ENCODE measurements around the gene MYO9B. TPM values are rescaled to one million over a fixed set of nuclear protein-coding genes. Genes with fewer than 3 reads are reported as not detected.
"Not testable (repeated sequence)": the region's sequence is repeated elsewhere in the genome, so short reads cannot be mapped to it uniquely, and the experiment has no call there.

The MYO9B gene
- total RNA-seq, 1 donor from 2014 or later, result 123 TPM

DNA sequence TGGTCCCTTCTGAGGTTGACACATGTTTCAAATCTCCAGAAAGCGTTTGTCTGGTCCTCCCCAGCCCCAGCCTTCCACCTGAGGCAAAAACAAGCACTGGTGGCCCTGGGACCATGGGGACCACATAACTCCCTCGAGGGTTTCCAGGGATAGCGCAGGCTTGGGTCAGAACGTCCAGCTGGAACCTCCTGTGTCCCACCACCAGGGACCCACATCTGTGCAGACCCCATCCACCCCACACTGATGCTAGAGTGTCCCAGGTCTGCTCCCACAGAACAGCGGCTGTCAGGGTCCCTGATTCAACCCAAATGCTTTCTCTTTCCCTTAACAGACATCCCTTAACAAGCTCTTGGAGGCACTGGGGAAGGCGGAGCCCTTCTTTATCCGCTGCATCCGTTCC is 110.0 kb downstream of the MYO9B start:
- TF ChIP-seq, protein P1, sequence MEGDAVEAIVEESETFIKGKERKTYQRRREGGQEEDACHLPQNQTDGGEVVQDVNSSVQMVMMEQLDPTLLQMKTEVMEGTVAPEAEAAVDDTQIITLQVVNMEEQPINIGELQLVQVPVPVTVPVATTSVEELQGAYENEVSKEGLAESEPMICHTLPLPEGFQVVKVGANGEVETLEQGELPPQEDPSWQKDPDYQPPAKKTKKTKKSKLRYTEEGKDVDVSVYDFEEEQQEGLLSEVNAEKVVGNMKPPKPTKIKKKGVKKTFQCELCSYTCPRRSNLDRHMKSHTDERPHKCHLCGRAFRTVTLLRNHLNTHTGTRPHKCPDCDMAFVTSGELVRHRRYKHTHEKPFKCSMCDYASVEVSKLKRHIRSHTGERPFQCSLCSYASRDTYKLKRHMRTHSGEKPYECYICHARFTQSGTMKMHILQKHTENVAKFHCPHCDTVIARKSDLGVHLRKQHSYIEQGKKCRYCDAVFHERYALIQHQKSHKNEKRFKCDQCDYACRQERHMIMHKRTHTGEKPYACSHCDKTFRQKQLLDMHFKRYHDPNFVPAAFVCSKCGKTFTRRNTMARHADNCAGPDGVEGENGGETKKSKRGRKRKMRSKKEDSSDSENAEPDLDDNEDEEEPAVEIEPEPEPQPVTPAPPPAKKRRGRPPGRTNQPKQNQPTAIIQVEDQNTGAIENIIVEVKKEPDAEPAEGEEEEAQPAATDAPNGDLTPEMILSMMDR (IDR thresholded peaks at IDR 0.05; ENCODE audit: insufficient read depth, low read depth, low read length), result no peak
- TF ChIP-seq EZH2 (IDR thresholded peaks at IDR 0.05; ENCODE audit: insufficient read depth, low read length), result no peak
- Histone ChIP-seq H3K27ac (ENCODE audit: low read depth, low read length) (no peak overlapping the region), H3K9me3 (ENCODE audit: insufficient read depth, low read depth, low read length) (no peaks in the 10 kb centered on the region), H3K79me2 (ENCODE audit: insufficient read depth, low read length) (no peaks in the 10 kb centered on the region), H2AFZ (ENCODE audit: low read depth, low read length) (no peak overlapping the region), H4K20me1 (ENCODE audit: insufficient read depth, low read length) (no peaks in the 10 kb centered on the region), H3K36me3 (ENCODE audit: insufficient read depth, low read length) (peaks cover 29% of the 10 kb centered on the region), H3K9ac (ENCODE audit: low read length) (no peak overlapping the region), H3K4me3 (ENCODE audit: insufficient read depth, low read depth, low read length) (no peak overlapping the region), H3K4me2 (ENCODE audit: low read length) (no peak overlapping the region), H3K27me3 (ENCODE audit: insufficient read depth, low read length) (no peaks in the 10 kb centered on the region), H3K4me1 (ENCODE audit: insufficient read depth, low read length) (no peaks in the 10 kb centered on the region)
- H3K4me1 Mint-ChIP-seq (ENCODE audit: low read depth, unreplicated experiment), result no peaks in the 10 kb centered on the region
- H3K27ac Mint-ChIP-seq (ENCODE audit: unreplicated experiment), result no peak overlapping the region
- H3K27me3 Mint-ChIP-seq (ENCODE audit: low read depth, unreplicated experiment), result no peaks in the 10 kb centered on the region
- H3K36me3 Mint-ChIP-seq (ENCODE audit: low read depth, unreplicated experiment), result peaks cover 10% of the 10 kb centered on the region
- no peaks in the 10 kb centered on the region for H3K9me3 Mint-ChIP-seq (ENCODE audit: unreplicated experiment)
- no peak overlapping the region for H3K4me3 Mint-ChIP-seq (ENCODE audit: unreplicated experiment)
- FAIRE-seq (no peak), DNase-seq (ENCODE audit: low read depth) (no peak)

DNA sequence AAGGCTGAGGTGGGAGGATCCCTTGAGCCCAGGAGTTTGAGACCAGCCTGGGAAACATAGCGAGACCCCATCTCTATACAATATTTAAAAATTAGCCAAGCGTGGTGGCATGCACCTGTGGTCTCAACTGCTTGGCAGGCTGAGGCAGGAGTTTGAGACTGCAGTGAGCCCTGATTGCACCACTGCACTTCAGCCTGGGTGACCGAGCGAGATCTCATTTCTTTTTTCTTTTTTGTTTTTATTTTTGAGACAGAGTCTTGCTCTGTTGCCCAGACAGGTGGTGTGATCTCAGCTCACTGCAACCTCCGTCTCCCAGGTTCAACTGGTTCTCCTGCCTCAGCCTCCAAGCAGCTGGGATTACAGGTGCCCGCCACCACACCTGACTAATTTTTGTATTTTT is 116.2 kb downstream of the MYO9B start:
- H3K4me3 ChIP-seq (ENCODE audit: insufficient read depth, low read depth, low read length); DNase-seq (ENCODE audit: low read depth); H2AFZ ChIP-seq (ENCODE audit: low read depth, low read length); H3K27me3 ChIP-seq (ENCODE audit: insufficient read depth, low read length); FAIRE-seq; H3K27ac ChIP-seq (ENCODE audit: low read depth, low read length); H3K9ac ChIP-seq (ENCODE audit: low read length); H3K4me1 ChIP-seq (ENCODE audit: insufficient read depth, low read length); H3K27me3 Mint-ChIP-seq (ENCODE audit: low read depth, unreplicated experiment); H3K4me3 Mint-ChIP-seq (ENCODE audit: unreplicated experiment); H3K79me2 ChIP-seq (ENCODE audit: insufficient read depth, low read length); H3K36me3 Mint-ChIP-seq (ENCODE audit: low read depth, unreplicated experiment); H3K4me2 ChIP-seq (ENCODE audit: low read length); H3K4me1 Mint-ChIP-seq (ENCODE audit: low read depth, unreplicated experiment); H3K27ac Mint-ChIP-seq (ENCODE audit: unreplicated experiment); H3K9me3 Mint-ChIP-seq (ENCODE audit: unreplicated experiment); H3K9me3 ChIP-seq (ENCODE audit: insufficient read depth, low read depth, low read length); H4K20me1 ChIP-seq (ENCODE audit: insufficient read depth, low read length): not testable (repeated sequence)
- peaks cover 33% of the 10 kb centered on the region for H3K36me3 ChIP-seq (ENCODE audit: insufficient read depth, low read length)

DNA sequence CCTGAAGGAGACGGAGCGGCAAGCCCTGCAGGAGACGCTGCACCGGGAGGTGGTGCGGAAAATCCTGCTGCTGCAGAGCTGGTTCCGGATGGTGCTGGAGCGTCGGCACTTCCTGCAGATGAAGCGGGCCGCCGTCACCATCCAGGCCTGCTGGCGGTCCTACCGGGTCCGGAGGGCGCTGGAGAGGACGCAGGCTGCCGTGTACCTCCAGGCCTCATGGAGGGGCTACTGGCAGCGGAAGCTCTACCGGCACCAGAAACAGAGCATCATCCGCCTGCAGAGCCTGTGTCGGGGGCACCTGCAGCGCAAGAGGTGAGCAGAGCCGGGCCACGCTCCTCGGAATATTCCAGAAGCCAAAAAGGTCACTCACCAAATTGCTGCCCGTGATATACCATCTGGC is 117.2 kb downstream of the MYO9B start:
- H3K27me3 ChIP-seq (ENCODE audit: insufficient read depth, low read length), result no peaks in the 10 kb centered on the region
- H3K9me3 Mint-ChIP-seq (ENCODE audit: unreplicated experiment), result peaks cover 2% of the 10 kb centered on the region
- H3K36me3 Mint-ChIP-seq (ENCODE audit: low read depth, unreplicated experiment), result peaks cover 16% of the 10 kb centered on the region
- peaks cover 4% of the 10 kb centered on the region for H4K20me1 ChIP-seq (ENCODE audit: insufficient read depth, low read length)
- no peak overlapping the region for H3K4me2 ChIP-seq (ENCODE audit: low read length)
- H3K4me3 Mint-ChIP-seq (ENCODE audit: unreplicated experiment), result no peak overlapping the region
- no peak overlapping the region for H3K27ac ChIP-seq (ENCODE audit: low read depth, low read length)
- TF ChIP-seq EZH2 (IDR thresholded peaks at IDR 0.05; ENCODE audit: insufficient read depth, low read length), result no peak
- TF ChIP-seq, protein P1 (IDR thresholded peaks at IDR 0.05; ENCODE audit: insufficient read depth, low read depth, low read length), result no peak
- peaks cover 32% of the 10 kb centered on the region for H3K36me3 ChIP-seq (ENCODE audit: insufficient read depth, low read length)
- DNase-seq (ENCODE audit: low read depth) (no peak), FAIRE-seq (no peak)
- no peaks in the 10 kb centered on the region for H3K4me1 Mint-ChIP-seq (ENCODE audit: low read depth, unreplicated experiment)
- no peaks in the 10 kb centered on the region for H3K9me3 ChIP-seq (ENCODE audit: insufficient read depth, low read depth, low read length)
- no peak overlapping the region for H2AFZ ChIP-seq (ENCODE audit: low read depth, low read length)
- H3K27ac Mint-ChIP-seq (ENCODE audit: unreplicated experiment), result no peak overlapping the region
- no peaks in the 10 kb centered on the region for H3K4me1 ChIP-seq (ENCODE audit: insufficient read depth, low read length)
- no peaks in the 10 kb centered on the region for H3K27me3 Mint-ChIP-seq (ENCODE audit: low read depth, unreplicated experiment)
- H3K9ac ChIP-seq (ENCODE audit: low read length), result no peak overlapping the region
- H3K79me2 ChIP-seq (ENCODE audit: insufficient read depth, low read length), result no peaks in the 10 kb centered on the region
- H3K4me3 ChIP-seq (ENCODE audit: insufficient read depth, low read depth, low read length), result no peak overlapping the region
